Fibroblast of peridontal ligament (primary cell): ENCODE data around the gene ANKRD60.

Experiments used
- DNase-seq: peaks from one replicate; pipeline ENCODE4 v3.0.0-alpha.2; 2010; ENCODE audit errors: extremely low read depth

The ANKRD60 gene

DNA sequence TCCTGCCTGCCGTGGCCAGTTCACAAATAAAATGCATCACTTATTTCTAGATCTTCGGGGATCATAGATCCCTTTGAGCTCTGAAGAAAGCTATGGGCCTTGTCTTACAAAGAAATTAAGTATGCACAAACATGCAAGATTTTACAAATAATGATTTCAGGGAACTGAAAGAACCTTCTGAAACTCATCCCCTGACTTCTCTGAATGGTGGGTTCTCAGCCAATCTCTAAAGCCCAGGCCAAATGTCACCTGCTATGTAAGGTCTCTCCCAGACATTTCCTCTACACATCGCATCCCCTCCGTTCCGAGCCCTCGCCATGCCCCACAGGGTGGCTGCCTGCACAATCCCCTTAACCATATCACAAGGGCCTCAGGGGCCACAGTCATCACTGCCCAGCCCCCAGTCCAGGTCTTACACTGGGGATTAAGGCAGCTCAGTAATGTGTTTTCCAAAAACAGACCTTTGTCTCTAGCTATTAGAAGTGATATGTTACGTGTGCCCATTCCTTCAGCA lies 16.1 kb upstream of the ANKRD60 start:
- no peak for DNase-seq

DNA sequence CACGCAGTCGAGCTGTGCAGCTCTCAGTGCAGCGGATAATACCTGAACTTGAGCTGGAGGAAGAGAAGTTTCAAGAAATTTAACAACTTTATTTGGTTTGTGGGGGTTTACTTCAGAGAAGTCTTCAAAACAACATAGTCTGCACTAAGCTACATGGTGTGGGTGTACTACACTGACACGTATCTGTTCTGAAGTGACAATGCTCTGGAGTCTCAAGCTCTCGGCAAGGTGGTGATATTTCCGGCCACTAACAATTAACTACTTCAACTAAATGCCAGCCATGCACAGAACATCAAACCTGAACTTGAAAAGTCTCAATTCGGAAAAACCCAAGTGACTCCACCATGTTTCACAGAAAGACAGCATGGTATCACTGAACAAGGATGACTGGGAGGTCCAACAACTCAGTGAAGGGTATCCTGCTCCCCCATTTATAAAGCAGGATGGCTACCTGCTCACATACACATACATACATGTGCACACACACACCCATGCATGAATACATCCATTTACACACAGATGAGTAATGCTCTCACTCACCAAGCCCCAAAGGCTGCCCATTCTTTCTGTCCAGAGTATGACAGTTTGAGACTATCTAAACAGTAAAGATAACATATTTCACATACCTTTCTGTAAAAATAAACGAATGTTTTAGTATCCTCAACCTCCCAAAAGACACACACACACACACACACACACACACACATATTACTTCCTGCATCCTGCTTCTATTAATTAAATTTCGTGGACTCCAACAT lies 15.4 kb upstream of the ANKRD60 start:
- no peak for DNase-seq

DNA sequence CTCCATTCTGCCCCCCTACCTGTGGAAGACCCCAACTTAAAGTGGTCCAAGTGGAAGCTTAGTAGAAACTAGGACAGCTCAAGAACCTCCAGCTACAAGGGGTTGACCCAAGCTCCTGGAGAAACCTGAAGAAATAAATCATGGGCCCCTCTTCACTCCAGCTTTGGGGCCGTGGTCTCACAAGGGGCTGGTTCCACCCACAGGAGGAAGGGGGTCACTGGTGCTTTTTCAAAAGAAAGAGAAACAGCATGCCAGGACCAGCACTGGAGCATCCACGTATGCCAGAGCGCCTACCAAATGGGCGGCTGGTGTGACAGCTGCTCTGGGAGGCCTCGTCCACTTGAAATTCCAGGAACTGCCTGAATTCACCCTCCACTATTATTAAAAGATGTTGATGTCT lies 14.4 kb upstream of the ANKRD60 start:
- DNase-seq: no peak

DNA sequence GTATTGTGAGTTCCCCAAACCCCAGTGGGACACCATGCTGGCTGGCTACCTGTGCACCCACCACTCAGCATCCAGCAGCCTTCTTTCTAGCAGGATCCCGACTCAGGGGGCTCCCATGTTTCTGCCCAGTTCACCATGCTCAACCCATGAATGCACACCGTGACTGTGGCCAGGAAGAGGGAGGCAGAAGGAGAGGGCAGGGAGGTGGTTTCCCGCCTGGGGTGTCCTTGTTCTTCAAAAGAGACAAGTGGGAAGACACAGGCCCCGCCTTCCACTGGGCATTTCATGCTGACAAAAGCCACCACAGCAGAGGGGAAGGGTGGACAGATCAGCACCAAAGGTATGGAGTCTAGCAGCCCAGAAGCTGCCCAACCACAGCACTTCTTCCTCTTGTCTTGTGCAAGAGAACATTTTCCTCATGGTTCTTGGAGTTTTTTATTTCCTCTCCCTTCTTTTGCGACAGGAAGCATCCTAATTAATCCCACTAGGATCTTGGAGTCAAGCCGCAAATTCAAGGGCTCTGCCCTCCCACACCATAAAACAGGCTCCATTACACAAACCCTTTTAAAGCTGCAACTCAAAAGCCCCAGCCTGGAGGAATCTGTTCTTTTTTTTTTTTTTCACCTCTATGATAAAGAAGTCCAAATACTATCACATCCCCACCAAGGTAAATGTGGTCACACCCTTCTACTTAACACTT lies 13.5 kb upstream of the ANKRD60 start:
- DNase-seq: no peak

DNA sequence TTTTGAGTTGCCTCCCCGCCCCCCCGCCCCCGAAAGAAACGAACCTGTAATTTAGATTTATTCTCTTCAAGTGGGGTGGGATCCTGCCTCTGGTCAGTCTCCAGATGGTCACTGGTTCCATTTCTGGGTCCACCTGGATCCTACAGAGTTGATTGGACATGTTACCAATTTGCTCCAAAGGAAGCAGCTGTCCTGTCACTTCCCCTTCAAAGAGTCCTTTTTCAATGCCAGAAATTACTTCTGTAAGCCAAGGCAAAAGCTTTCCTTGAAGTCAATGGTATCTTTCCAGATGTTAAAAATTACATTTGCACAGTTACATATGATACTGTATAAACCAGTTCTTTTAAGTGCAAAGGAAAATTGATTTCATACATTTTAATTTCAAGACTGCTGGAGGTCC lies 12.0 kb upstream of the ANKRD60 start:
- DNase-seq: no peak

DNA sequence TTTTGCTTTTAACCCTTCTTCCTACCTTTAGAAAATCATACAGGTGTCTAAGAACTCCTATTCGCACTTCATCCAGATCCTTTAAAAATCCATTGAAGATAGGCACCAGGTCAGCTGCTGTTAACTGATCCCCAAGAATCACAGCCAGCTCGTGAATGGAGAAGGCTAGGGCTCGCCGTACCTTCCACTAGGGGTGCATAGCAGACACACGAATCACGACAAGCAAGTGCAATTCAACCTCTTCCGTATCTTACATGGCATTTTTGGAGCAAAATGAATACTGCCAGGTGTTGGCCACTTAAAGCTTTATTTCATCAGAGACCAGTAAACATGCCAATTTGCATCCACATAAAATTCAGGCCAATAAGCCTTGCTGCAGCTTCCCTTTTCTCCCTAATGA lies 10.8 kb upstream of the ANKRD60 start:
- DNase-seq: no peak

DNA sequence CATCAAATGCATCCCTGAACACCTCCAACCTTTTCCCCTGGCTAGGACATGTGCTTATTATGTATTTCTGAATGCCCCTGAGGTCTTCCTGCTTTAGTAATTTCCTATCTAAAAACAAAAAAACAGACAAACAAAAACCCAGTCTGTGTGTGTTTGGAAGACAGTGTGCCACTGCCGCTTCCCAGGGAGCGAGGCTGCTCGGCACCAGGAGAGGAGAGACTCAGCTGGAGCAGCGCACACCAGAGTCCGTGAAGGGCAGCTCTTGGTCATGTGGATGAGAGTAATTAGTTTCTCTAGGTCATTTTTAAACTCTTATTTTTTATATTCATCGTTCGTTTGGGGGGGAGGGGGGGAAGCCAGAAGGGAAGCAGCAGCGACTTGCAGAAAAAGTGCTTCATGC lies 10.0 kb upstream of the ANKRD60 start:
- DNase-seq: no peak

DNA sequence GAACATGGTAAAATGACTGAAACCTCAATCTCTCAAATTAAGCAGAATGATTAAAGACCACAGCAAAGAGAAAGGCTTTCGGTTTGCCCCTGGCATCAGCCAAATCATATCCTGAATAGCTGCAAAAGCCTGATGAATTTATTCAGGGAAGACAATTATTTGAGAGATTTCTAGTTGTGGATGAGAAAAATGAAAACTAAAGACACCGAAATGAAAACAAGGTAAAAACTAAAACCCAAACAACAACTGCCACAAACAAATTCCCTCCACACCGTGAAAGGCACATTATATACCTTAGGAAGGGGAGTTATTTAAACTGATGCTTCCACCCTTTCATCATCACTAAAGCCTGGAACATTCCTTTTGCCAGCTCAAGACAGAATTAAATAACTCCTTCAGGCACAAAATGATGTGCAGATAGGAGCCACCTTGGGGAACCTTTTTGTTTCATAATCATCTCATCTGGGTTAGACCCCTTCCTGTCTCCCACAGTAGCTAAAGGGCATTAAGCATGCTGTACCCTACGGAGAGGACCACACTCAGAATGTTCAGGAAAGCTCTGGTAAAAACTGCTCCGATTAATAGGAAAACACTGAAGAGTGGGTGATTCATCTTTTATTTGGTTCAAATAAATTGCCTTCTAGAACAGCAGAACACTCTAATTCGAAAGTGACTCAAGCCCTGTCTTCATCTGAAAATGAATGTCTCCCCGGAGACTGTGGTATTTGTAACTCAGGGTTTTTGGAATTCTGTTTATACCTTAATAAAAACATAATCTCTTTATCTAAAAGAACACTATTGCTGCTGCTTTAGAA lies 9.1 kb upstream of the ANKRD60 start:
- DNase-seq: peak; percentile 72

DNA sequence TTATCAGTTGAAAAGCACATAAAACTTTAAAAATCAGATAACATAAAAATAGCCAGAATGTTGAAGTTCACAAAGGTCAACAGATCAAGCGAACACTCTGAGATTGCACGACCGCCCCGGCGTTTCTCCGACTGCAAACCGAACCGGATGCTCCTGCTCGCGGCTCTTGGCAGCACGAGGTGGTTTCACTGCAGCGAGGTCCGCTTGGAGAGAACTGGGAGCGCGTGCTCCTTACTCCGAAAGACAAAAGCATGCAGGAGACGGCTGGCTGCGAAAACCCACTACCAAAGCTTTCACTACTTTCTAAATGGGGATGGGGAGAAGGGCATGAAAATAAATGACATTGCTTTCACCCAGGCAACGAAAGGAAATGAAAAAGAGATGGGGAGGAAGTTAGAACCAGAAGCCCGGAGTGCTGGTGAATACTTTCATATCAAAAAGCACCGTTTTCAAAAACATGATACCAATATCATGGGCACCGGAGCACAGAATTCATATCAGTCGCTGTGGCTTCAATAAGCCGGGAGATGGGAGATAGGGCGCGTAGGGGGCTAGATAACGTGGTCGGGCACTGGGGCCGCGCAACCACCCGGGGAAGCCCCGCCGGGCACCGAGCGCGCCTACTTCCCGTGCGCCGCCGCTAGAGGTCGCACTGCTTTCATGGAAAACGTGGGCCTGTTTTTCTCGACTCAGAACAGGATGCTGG lies 8.3 kb upstream of the ANKRD60 start:
- DNase-seq: peak; percentile 66

DNA sequence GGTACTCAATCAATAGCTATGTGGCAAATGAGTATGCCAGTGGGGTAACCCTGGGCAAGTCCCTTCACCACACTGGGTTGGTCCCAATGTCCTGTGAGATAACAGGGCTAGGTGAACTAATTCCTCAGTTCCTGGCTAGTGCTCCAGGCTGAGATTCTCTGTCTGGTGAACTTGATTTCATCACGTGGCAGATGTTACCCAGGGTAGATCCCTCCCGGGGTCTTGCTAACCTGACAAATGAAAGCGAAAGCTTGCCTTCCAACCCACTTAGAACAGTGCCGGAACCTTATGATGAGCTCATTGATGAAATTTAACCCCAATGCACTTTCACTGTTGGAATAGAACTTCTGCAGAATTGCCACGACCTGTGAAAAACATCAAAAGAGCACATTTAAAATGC lies 6.6 kb upstream of the ANKRD60 start:
- no peak for DNase-seq

DNA sequence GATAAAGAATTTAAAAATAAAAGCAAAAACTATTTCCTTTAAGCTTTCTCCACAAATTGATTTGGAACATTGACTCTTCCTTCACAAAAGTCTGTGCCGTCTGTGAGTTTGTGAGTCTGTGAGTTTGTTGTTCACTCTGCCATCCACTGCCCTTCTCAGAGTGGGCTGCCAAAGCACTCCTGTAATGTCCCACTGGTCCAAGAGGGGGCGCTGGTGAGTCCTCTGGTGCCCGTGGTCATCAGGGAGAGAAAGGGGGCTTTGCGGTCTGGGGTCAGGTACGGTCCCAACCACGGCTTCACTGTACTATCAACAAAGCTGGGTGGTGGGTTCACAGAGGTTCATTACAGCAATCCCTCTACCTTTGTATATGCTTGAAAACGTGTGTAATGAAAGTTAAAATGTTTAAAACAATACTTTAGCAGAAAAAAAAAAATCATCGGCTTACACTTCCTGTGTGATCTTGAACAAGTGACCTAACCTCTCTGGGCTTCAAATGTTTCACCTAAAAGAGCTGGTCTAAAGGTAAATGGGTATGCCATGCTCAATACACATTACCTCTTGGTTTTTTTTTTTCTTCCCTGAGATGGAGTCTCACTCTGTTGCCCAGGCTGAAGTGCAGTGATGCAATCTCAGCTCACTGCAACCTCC lies 5.6 kb upstream of the ANKRD60 start:
- no peak for DNase-seq

DNA sequence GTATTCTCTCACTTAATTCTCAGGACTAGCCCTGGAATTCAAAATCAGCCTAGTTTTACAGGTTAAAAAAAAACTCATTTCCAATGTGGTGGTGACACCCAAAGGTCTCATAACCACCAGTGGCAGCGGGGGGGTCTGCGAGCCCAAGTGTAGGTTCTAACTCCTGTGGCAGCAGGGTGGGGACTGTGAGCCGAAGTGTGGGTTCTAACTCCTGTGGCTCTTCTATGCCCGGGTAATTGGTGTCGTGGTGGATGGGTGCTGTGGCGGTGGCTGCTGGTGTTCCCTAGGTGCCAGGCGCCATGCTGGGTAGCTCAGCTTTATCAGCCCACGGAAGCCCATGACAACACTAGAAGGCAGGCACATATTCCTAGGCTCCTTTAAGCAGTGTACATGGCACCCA lies 4.9 kb upstream of the ANKRD60 start:
- DNase-seq: no peak

DNA sequence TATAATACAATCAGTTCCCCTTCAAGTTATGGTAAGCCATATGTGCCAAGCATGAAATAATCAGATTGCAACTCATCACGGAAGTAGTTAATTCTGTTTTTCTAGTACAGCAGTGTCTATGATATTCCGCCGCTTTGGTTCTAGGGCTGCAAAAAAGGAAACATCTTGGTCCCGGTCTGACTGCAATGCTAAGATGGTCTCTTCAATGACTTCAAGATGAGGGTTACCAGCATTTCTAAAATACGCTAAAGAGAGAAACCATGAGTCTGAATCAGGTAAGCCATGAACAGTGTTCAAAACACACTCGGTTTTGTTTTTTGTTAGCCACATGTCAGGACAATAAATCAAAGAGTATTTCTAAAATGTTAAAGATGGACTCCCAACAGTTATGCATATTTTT lies 3.2 kb upstream of the ANKRD60 start:
- peak; percentile 44 for DNase-seq

DNA sequence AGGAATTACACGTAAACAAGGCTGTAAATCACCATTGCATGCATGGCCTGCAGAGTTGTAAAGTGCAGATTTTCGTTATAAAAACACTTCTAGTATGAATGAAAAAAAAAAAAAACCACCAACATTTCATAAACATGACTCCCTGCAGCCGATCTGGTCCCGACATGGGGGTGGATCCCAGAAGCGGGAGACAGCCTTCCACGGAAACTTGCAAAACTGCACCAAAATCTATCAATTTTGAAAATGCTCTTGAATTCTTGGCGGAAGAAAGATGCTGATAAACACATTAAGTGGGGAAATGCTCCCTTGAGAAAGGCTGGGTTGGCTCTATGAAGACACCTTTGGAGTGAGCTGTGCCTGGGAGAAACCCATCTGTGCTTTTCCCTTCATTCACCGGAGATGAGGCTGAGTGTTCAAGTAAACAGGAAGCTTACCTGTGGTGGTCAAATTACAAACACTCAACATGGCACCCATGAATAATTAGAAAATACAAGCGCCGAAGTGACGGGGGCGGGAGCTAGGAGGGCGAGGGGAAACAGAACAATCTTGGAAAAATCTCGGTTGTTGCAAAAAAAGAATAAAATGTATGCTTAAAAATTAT lies 845 bp upstream of the ANKRD60 start:
- DNase-seq: no peak

DNA sequence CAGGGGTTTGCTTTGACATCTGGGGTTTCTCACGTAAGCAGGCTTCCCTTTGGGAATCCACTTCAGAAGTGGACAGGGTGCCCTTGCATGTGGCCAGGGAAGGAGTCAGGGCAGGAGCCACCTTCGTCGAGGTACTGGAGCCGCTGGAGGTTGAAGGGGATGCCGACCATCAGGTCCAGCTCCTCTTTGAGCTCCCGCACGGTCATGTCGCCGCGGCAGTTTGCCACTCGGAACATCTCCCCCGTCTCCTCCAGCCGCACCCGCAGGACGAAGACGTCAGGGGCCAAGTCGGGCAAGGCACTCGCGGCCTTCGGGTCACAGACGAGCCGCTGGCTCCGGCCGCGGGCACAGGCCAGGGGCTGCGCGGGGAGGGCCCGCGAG lies 360 bp downstream of the ANKRD60 start:
- no peak for DNase-seq

DNA sequence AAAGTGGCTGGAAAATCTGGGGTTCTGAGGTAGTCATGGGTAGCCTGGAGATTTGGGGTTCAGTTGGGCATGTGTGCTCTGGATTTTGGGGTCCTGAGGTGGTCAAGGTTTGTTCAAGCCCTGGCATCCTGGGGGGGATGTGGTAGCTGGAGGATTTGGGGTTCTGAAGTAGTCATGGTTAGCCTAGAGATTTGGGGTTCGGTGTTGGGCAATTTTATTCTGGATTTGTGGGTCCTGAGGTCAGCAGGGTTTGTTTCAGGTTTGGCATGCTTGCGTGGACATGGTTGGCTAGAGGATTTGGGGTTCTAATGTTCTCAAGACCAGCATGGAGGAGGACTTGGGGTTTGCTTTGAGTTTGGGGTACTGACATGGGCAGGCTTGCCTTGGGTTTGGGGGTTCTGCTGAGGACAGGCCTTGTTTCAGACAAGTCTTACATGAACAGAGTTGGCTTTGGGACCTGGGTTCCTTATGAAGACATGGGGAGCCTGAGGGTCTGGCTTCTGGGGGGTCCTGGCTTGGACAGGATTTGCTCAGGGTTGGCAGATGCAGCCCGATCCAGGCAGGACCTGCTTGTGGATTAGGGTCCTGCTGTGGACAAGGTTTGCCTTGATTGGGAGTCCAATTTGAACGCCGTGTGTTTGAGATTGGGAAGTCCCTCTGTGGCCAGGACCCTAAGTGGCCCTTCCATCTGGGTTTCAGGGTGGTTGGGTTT lies 906 bp downstream of the ANKRD60 start:
- DNase-seq: no peak

DNA sequence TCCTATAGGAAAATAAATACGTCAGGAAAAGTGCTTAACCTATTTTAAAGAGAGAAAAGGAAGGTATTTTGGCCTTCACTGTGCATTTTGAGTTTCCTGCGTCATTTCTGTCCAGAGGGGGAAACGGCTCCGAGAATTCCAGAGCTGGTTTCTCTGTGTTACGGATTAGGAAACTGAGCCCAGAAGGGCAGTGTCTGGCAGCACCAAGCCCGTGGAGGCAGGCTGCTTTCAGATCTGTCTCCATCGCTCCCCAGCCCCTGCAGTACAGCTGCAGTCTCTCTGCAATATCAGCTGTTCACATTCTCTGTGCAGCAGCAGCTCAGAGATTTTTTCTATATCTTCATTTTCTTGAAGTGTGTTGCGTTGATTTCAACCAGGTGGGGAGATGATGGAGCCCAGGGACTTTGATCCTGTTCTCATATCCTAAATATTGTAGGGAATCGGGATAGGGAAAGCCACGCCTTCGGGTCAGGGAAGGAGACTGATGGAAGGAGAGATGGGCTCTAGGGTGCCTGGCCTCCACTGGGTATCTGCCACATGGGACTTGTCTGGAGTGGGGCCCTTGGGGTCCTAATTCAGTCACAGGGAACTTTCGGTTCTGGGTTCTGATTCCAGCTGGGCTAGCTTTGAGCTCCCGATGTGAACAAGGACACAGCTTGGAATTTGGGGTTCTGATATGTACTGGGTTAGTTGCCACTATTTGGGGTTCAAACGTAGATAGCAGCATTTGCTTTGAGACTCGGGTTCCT lies 2.8 kb downstream of the ANKRD60 start:
- no peak for DNase-seq

DNA sequence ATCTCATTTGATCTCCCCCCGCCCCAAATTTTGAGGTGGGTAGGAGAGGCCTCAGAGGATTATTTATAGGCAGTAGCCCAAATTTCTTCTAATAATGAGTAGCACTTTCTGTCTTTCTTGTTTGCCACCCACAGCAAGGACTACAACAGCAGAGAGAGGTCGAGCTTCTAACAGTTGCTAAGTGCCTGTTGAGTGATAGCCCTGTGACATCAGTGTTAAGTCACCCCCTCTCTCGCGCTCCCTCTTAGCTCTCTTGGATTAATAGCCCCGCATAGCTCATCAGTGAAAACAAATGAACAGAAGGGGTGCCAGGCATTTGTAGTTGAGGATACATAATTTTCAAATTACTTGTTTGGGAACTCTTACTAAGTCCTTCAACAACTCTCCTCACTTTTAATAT lies 3.5 kb downstream of the ANKRD60 start:
- no peak for DNase-seq

DNA sequence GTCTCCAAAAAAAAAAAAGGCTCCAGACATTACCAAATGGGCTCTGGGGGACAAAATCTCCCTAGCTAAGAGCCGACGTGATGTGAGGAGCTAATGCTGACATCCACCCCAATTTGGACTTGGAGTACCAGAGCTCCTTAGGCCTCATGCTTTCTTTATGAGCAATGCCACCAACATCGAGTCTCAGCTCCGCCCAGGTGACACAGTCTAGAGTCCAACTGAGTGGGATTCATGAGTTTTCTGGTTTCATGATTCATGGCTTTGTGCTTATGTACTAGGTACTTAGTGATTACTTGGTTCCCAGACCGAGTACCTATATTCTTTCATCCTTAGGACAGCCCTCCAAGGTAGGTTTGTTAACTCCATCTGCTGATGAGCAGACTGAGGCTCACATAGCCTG lies 4.4 kb downstream of the ANKRD60 start:
- no peak for DNase-seq
